ENCODE results near the gene HNRNPA1L2. TPM values are rescaled to one million over a fixed set of nuclear protein-coding genes. Genes with fewer than 3 reads are reported as not detected.
"Not testable (repeated sequence)": the region's sequence is repeated elsewhere in the genome, so short reads cannot be mapped to it uniquely, and the experiment has no call there.

The HNRNPA1L2 gene
- total RNA-seq = 1 to 10 TPM; 7.4 to 9.7 TPM

DNA sequence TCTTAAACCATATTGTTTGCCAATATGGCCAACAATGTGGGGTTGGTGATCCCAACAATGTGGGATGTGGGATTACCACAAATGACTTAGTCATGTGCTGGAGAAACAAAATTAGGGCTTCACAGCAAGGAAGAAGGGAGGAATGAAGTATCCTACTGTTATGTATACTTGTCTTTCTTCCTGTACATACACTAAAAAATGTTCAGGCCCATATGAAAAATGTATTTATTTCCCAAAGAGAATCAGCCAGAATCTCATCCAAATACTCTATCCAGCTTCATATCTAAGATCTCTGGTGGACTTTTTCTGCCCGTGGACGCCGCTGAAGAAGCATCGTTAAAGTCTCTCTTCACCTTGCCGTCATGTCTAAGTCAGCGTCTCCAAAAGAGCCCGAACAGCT, at the start of gene HNRNPA1L2:
HNRNPA1L2 (plus strand) TSS at position 301 of the 400 bp plus-strand sequence; CDS start at position 363, 62 bp downstream.
- no peak within 1 kb of the TSS for H3K27ac Mint-ChIP-seq
- ATAC-seq (no peak), DNase-seq (no peak)
- no peaks in the 10 kb centered on the region for H3K9me3 Mint-ChIP-seq (ENCODE audit: low read depth)
- H3K4me3 Mint-ChIP-seq = no peak within 1 kb of the TSS
- no peaks in the 10 kb centered on the region for H3K27me3 Mint-ChIP-seq
- peaks cover 37% of the 10 kb centered on the region for H3K36me3 Mint-ChIP-seq
- peaks cover 6% of the 10 kb centered on the region for H3K4me1 Mint-ChIP-seq
- CTCF ChIA-PET = no interaction called here

DNA sequence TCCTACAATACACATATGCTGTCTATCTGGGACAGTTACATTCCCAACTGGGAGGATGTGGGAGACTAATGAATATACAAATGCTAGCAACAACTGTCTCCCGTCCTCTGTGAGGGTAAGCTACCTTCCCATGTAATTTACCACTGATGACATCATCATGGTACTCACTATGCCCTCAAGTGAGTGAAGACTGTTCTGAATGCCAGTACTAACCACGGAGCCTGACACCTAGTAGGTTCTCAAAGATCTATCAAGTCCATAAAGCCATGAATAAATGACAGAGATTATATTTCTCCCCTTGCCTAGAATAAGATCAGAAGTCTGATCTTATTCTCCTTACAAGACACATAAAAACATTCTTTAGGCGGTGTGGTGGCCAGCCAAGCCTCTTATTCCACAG, 49.1 kb upstream of the HNRNPA1L2 start:
- H3K36me3 Mint-ChIP-seq; DNase-seq; CTCF ChIA-PET; H3K4me1 Mint-ChIP-seq; H3K4me3 Mint-ChIP-seq; ATAC-seq; H3K9me3 Mint-ChIP-seq (ENCODE audit: low read depth); H3K27ac Mint-ChIP-seq: not testable (repeated sequence)
- H3K27me3 Mint-ChIP-seq = peaks cover 37% of the 10 kb centered on the region

DNA sequence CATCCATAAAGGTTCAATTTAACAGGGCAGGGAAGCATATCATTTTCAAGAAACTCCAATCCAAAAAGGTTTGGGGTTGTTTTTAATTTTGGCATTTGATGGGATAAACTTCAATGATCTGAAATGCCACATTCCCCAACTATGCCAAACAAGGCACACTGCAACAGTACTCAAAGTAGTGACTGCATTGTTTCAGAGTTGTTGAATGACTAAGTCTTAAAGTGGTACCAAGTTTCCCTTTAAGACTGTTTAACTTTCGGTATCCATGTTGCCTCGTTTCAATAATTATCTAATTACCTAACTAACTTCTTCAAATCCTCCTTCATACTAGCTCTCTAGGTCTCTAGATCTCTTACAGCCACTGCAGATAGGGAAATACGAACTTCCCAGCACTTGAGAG, 48.4 kb upstream of the HNRNPA1L2 start:
- CTCF ChIA-PET, ATAC-seq: not testable (repeated sequence)
- peaks cover 40% of the 10 kb centered on the region for H3K27me3 Mint-ChIP-seq

DNA sequence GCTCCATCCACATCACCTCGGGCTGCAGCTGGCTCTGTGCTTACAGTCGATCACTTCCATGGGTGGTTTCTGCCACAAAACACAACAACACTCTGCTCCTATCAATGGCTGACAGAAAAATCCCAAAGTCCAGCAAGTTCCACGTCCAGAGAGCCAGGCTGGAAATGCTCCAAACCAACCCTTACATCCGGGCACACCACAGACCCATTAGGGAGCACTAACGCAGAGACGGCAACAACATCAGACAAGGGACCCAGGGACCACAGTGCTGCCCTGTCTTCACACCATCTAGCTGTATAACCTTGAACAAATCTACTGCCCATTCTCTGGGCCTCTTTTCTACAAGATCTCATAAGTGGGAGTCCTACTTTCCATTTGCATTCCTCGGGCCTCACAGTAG, 47.9 kb upstream of the HNRNPA1L2 start:
- DNase-seq; H3K27ac Mint-ChIP-seq; ATAC-seq; H3K4me1 Mint-ChIP-seq; CTCF ChIA-PET; H3K9me3 Mint-ChIP-seq (ENCODE audit: low read depth); H3K4me3 Mint-ChIP-seq; H3K36me3 Mint-ChIP-seq: not testable (repeated sequence)
- peaks cover 42% of the 10 kb centered on the region for H3K27me3 Mint-ChIP-seq

More for the DNA sequence above, 48.4 kb upstream of the HNRNPA1L2 start:
- H3K4me1 Mint-ChIP-seq; H3K27ac Mint-ChIP-seq; DNase-seq; H3K4me3 Mint-ChIP-seq; H3K36me3 Mint-ChIP-seq; H3K9me3 Mint-ChIP-seq (ENCODE audit: low read depth): not testable (repeated sequence)

DNA sequence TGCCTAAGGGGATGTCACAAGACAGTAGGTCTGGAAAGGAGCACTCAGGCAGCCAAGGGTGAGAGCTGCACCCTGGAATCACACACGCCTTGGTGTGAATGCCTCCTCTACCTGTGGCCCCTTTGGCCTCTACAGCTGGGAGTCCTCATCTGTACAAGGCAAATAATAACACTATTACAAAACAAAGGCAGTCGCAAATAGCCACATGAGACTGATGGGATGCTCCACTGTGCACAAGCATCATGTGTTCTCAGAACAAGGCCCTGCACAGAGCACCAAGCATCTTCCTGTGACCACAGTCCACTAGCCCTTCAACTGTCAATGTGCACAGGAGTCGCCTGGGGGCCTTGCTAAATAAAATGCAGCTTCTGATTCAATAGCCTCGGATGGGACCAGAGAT, 44.6 kb upstream of the HNRNPA1L2 start:
- H3K9me3 Mint-ChIP-seq (ENCODE audit: low read depth) = no peaks in the 10 kb centered on the region
- ATAC-seq = no peak
- H3K4me1 Mint-ChIP-seq = peaks cover 11% of the 10 kb centered on the region
- peaks cover 31% of the 10 kb centered on the region for H3K27me3 Mint-ChIP-seq
- no peak overlapping the region for H3K27ac Mint-ChIP-seq
- CTCF ChIA-PET = no interaction called here
- H3K4me3 Mint-ChIP-seq = no peak overlapping the region
- DNase-seq = no peak
- H3K36me3 Mint-ChIP-seq = no peaks in the 10 kb centered on the region

DNA sequence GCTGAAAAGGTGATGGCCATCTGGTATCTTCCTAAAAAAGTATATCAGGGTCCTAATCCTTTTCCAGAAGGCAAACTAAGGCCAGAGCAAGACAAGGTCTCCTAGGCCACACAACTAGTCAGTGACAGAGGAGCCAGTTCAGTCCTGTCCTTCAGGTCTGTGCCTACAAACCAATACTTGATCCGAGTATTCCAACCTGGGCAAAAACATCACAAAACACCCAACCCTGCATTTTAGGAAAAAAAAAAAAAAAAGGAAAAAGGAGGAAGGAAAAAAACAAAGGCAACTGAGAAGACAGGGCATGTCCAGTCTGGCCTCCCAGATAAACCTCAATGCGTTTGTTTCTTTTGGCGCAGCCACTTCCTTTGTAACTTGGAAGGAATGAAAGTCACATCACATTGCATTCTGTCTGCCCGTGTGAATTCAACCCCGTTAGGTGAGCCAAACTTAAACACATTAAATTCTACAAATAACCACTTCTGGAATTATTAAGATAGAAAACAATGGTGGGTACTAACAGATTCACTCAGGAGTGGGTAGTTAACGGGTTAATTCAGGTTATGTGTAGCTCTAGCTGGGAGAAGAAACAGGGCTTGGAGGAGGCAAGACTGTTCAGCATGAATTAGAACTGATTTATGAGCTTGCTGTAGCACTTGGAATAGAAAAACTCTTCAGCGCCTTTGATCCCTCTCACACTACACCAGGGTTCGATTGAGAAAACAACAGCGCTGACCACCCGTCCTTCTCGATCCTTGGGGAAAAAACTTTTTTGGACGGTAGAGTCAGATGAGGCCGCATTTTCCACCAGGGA, 43.0 kb upstream of the HNRNPA1L2 start:
- H3K27ac Mint-ChIP-seq = no peak overlapping the region
- peaks cover 28% of the 10 kb centered on the region for H3K27me3 Mint-ChIP-seq
- H3K9me3 Mint-ChIP-seq (ENCODE audit: low read depth) = no peaks in the 10 kb centered on the region
- CTCF ChIA-PET = interaction anchor here (1.3 kb wide), 1 partner anchor 10 kb away, joined by 3 read pairs; no protein-coding TSS in a partner anchor
- ATAC-seq = peak; percentile 38
- H3K4me3 Mint-ChIP-seq = peak overlapping the region; percentile 60
- no peaks in the 10 kb centered on the region for H3K36me3 Mint-ChIP-seq
- no peak for DNase-seq
- H3K4me1 Mint-ChIP-seq = peaks cover 11% of the 10 kb centered on the region

DNA sequence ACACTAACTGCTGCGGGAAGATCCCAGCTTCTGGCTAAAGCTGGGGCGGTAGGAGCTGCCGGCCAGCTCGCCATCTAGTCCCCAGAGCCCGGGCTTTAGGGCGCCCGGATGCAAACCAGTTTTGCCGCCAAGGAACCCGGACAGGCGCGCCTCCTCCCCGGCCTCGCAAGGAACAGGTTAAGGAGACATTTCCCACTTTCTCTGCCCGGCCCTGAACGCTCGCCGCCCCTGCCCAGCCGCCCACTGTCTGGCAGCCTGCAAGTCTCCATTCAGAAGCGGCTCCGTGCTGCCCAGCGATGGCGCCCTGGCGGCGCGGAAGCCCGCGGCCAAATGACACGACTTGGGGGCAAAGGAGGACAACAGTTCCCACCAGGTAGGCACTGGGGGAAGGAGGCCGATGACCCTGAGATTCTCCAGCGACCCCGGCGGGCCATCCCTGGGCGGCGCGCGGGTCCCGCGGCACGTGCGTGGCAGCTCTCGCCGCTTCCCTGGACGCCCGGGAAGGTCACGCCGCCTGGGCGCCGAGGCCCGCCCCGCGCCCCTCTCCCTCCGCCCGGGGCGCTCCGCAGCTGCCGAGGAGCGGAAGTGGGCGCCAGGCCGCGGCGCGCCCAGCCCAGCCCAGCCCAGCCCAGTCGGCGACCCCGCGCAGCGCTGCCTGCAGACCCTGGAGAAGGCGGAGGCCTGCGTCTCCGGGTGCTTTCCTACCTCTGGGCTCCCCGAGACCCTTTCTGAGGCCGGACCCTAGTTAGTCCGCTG, 42.2 kb upstream of the HNRNPA1L2 start:
- Mint-ChIP-seq H3K36me3 (no peaks in the 10 kb centered on the region), H3K9me3 (ENCODE audit: low read depth) (no peaks in the 10 kb centered on the region), H3K27ac (no peak overlapping the region), H3K4me1 (peaks cover 11% of the 10 kb centered on the region), H3K27me3 (peaks cover 28% of the 10 kb centered on the region), H3K4me3 (peak overlapping the region; percentile 60)
- CTCF ChIA-PET = interaction anchor here (1.3 kb wide), 1 partner anchor 9 kb away, joined by 3 read pairs; no protein-coding TSS in a partner anchor
- ATAC-seq = peak; percentile 73
- no peak for DNase-seq

DNA sequence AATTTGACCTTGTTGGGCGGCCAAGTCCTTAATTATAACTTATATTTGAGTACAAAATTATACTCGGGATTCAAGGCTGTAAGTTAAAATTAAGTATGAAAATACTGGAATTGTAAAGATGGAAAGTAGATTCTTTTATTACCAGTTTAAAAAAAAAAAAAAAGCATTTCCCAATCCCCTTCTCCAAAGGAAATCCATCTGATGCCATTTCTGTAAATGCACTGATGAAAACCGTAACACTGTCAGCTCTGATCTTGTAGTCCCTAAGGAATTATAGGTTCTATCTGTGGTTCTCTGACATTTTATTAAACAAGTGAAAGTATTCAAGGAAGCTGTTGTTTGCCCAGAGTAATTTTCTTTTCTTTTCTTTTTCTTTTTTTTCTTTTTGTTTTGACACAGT, 41.6 kb upstream of the HNRNPA1L2 start:
- CTCF ChIA-PET = no interaction called here
- Mint-ChIP-seq H3K9me3 (ENCODE audit: low read depth) (no peaks in the 10 kb centered on the region), H3K36me3 (no peaks in the 10 kb centered on the region), H3K4me1 (peaks cover 11% of the 10 kb centered on the region), H3K27ac (no peak overlapping the region), H3K27me3 (peaks cover 28% of the 10 kb centered on the region), H3K4me3 (no peak overlapping the region)
- no peak for DNase-seq
- no peak for ATAC-seq

DNA sequence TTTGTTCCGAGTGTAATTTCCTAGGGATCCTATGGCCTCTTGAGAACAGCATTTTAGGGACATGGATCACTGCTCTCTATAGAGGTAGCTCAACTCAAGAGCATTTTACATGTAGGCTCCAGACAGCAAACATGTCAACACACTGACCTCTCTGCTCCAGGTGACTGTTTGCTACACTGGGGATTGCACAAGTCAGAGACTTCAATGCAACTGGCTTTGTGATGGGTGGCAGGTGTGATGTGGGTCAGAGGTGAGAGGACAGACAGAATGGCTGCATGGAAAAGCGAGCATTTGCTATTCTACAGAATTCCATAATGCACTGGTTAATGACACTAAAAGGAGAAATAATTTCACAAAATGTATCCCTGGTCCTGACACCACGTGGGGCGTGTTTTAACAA, 38.9 kb upstream of the HNRNPA1L2 start:
- H3K27me3 Mint-ChIP-seq = peaks cover 28% of the 10 kb centered on the region
- DNase-seq; H3K4me3 Mint-ChIP-seq; CTCF ChIA-PET; H3K36me3 Mint-ChIP-seq; H3K9me3 Mint-ChIP-seq (ENCODE audit: low read depth); H3K27ac Mint-ChIP-seq; ATAC-seq: not testable (repeated sequence)
- H3K4me1 Mint-ChIP-seq = peaks cover 11% of the 10 kb centered on the region

DNA sequence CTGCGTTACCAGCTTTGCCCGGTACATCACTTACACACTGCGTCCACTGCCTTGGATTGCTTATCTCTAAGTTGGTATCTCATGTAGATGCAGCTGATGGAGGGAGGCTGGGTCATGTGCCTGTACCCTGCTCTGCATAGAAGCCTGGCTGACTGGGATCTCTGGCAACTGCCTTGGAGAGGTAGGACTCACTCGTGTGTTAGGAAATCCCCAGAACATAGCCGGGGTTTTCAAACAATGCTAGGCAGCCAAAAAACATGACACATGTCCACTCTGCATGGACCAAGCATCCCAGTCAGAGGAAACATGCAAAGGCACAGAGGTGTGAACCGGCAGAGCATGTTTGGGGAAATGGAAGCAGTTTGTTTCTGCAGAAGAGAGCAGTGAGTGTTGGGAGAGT, 36.1 kb upstream of the HNRNPA1L2 start:
- H3K36me3 Mint-ChIP-seq; ATAC-seq; H3K27ac Mint-ChIP-seq; H3K9me3 Mint-ChIP-seq (ENCODE audit: low read depth); H3K4me3 Mint-ChIP-seq; H3K27me3 Mint-ChIP-seq; DNase-seq; H3K4me1 Mint-ChIP-seq: not testable (repeated sequence)
- CTCF ChIA-PET = interaction anchor here (1.1 kb wide), 1 partner anchor 47 kb away, joined by 3 read pairs; the partner anchor contains the start of gene SUGT1

DNA sequence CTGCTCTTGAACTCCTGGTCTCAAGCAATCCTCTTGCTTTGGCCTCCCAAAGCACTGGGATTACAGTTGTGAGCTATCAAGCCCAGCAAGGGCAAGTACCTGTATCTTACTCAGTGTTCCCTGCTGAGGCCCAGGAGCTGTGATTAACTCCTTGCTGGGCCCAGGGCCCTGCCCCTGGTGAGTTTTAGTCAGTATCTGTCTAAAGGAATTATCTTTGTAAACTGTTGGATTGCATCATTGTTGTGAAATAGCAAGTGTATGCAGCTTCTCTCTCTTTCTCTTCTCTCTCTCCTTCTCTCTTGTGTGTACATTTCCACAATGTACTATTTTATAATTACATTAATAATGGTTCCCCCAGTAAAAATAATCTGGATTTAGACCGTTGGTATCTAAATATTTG, 35.4 kb upstream of the HNRNPA1L2 start:
- not testable (repeated sequence) for H3K27ac Mint-ChIP-seq; ATAC-seq; H3K4me3 Mint-ChIP-seq; H3K4me1 Mint-ChIP-seq; H3K27me3 Mint-ChIP-seq; H3K36me3 Mint-ChIP-seq; H3K9me3 Mint-ChIP-seq (ENCODE audit: low read depth); DNase-seq
- CTCF ChIA-PET = interaction anchor here (1.1 kb wide), 1 partner anchor 46 kb away, joined by 3 read pairs; the partner anchor contains the start of gene SUGT1

DNA sequence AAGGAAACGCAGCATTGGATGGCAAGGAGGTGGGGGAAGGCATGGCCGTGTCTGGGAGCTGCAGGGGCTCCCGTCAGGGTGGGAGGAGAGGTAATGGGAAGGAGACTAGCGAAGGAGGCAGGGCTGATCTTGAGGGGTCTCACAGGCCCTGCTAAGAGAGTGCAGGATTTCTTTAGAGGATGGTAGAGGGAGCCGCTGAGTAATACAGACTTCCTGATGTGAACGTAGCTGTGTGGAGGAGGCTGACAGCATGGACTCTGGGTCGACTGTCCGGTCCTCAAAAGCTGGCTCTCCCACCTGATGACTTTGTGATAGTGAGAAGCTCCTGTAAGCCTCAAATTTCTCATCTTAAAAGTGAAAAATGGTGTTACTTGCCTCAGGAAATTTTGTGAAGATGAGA, 34.0 kb upstream of the HNRNPA1L2 start:
- CTCF ChIA-PET = interaction anchor here (0.6 to 1.8 kb wide), 3 partner anchors 122 to 360 kb away, joined by 3 to 8 read pairs (median 3); no protein-coding TSS in a partner anchor

DNA sequence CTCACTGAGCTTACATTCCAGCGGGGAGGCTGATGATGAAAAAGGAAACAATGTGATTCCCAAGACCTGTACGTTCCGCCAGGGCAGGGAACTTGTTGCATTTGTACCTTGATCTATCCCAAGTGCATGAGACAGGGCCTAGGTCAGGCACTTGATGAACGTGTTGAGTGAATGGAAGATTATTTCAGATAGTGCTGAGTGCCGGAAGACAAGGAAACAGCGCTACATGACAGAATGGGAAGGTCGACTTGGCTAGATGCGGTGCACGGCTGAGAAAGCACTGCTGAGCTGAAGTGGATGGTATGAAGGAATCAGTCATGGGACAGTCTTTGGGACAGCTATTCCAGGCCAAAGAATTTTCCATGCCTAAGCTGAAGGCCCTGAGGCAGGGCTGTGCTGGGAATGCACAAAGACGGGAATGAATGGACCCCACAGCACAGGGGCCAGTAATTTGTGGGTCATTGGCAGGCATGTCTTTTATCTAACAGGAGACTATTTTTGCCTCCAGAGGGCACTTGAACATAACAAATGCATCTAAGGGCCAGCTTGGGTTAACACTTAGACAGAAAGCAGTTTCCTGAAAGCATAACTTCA, 33.1 kb upstream of the HNRNPA1L2 start:
- not testable (repeated sequence) for H3K9me3 Mint-ChIP-seq (ENCODE audit: low read depth); H3K4me1 Mint-ChIP-seq; H3K36me3 Mint-ChIP-seq; DNase-seq; H3K27me3 Mint-ChIP-seq; H3K4me3 Mint-ChIP-seq; H3K27ac Mint-ChIP-seq
- CTCF ChIA-PET = interaction anchor here (0.7 to 1.8 kb wide), 4 partner anchors 10 to 359 kb away, joined by 3 to 8 read pairs (median 3); no protein-coding TSS in a partner anchor
- ATAC-seq = peak; percentile 60

More for the DNA sequence above, 34.0 kb upstream of the HNRNPA1L2 start:
- H3K4me1 Mint-ChIP-seq; H3K36me3 Mint-ChIP-seq; H3K9me3 Mint-ChIP-seq (ENCODE audit: low read depth); H3K4me3 Mint-ChIP-seq; DNase-seq; H3K27ac Mint-ChIP-seq; H3K27me3 Mint-ChIP-seq; ATAC-seq: not testable (repeated sequence)
